HG03039 (cell line): ENCODE results near the gene CD72.

Source experiments
- ATAC-seq: cut with Tn5 transposase; IDR thresholded peaks from one replicate; pipeline ENCODE4 v1.9.1; 2021; ENCODE audit warnings: mild to moderate bottlenecking, moderate library complexity; ENCODE audit not compliant: unreplicated experiment

Gene CD72

GRCh38 chr9:35560625-35561337, 57.4 kb downstream of the CD72 start:
- no peak for ATAC-seq
